ENCODE results near the gene PIK3R2.
A peak's percentile ranks its signal among the peaks of the same experiment; 100 is the strongest.
"Not testable (repeated sequence)": the region's sequence is repeated elsewhere in the genome, so short reads cannot be mapped to it uniquely, and the experiment has no call there.

The PIK3R2 gene

DNA sequence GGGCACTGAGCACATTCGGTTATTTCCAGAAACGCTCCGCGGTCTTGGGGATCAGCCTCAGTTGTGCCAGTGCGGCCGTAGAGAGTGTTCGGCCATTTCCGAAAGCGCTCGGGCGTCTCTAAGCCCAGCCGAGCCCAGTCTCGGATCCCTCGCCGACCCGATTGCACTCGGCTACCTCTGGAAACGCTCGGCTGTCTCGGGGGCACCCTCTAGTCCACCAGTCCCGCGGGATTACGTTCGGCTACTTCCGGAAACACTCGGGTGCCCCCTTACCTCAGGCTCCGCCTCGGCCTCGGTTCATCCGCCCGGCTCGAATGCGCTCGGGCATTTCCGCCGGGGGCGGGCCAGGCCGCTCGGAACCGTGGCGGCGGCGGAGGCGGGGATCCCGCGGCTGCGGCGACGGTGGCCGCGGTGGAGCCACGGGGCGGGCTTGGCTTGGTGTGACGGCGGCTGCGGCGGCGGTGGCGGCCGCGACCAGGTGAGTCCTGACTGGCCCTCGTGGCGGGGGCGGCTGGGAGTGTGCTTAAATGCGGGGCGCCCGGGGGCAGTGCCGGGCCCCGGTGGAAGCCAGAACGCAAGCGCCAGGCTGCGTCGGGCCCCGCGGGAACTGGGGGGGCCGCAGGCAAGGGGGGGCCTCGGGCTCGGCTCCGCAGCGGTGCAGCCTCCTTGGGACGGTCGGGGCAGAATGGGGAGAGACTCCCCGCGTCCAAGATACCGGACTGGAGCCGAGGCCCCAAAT lies at the start of gene PIK3R2:
PIK3R2 (plus strand) TSS at position 347 of the 739 bp plus-strand sequence. CDS start 2,717 bp downstream, outside the sequence.
- peak; percentile 55 for DNase-seq

DNA sequence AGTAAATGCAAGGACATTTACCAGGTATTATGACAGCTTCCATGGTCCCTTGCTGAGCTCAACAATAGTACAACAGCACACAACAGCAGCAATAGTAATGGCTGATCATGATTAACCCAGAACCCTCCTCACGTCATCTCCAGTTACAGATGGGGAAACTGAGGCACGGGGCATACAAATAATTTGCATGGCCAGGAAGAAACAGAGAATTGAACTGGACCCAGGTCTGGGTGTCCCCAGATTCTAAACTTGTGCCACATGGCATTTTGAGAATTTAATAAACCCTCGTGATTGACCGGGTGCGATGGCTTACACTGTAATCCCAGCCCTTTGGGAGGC lies 48.2 kb upstream of the PIK3R2 start:
- no peak for DNase-seq

DNA sequence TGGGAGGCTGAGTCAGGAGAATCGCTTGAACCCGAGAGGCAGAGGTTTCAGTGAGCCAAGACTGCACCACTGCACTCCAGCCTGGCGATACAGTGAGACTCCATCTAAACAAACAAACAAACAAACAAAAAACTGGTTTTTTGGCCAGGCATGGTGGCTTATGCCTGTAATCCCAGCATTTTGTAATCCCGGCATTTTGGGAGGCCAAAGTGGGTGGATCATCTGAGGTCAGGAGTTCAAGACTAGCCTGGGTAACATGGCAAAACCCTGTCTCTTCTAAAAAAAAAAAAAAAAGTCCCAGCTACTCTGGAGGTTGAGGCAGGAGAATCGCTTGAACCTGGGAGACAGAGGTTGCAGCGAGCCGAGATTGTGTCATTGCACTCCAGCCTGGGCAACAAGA lies 47.7 kb upstream of the PIK3R2 start:
- DNase-seq, result not testable (repeated sequence)

DNA sequence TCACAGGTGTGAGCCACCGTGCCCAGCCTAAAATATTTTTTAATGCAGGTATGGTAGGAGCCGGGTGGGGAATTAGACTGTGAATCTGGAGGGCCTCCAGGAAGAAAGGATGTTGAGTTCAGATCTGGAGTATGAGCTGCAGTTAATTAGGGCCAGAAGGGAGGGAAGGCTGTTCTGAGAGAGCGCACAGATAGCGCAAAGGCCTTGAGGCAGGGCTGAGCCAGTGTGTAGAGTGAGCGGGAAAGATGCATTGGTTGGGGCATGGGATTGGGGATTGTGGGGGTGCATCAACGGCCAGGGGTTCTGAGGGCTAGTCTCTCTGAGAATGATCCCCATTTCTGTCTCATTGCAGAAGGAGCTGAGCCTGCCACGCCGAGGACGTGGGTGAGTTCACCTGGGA lies 45.7 kb upstream of the PIK3R2 start:
- no peak for DNase-seq

DNA sequence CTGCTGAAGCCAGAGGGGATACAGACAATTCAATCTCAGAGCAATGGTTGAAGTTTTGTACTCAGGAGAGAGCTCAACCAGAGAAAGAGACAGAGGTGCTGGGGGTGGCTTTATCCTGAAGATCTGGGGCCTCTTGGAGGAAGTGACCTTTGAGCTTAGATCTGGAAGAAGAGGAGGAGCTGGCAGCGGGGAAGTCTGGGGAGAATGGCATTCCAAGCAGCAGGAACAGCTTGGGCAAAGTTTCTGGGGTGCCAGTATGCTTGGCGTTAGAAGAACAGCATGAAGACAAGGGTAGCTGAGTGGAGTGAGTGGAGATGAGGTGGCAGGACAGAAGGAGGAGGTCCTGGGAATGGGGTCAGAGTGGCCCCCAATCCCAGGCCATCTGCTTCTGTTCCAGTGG lies 44.1 kb upstream of the PIK3R2 start:
- DNase-seq, result no peak

DNA sequence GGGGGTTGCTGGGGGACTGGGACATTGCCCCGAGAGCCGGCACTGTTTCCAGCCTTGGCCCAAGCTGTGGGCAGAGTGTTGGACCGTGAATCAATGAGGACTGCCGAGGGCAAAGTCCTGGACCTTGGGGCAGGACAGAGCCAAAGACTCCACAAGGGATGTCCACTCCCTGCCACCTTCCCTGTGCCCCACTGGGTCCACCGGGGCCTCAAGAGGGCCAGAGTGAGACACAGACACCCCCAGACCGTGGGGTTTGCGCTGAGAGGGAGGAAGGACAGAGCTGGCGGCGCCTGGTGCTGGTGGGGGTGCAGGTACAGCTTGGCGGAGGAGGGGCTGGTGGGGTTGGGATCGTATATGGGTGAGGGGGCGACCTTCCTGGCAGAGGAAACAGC lies 43.6 kb upstream of the PIK3R2 start:
- DNase-seq, result no peak

DNA sequence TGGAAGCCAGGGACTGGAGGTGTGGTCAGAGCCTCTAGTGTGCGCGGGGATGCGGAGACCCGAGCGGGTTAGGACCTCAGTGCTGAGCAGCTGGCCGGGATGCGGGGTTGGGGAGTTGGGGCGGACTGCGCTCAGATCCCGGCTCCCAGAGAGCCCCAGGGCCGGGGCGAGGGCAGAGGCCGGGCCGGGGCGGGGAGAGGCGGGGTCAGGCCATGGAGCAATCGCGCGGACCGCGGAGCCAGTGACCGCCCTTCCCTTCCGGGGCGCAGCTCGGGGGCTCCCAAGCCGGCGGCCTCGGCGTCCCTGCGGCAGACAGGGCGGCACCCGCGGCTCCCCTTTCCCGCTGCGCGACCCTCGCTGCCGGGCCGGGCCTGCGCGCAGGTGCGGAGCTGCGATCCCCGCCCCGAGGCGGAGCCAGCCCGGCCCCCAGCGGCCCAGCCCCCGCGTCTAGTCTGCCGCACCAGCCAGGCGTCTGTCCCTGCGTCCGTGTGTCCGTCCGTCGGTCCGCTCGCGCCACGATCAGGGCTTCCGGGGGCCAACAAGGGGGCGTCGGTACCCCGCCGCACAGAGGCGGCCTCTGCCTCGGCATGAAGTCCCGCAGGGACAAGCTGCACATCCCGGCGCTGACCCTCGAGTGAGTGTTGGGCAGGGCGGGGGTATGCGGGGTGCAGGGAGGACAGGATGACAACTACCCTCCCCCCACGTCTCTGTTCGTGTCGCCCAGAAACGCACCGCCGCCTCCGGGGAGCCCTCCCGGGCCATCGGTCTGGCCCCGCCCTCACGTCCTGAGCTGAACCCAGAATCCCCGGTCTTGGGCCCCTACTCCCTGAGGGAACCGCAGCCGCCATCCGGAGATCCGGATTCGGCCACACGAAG lies 43.0 kb upstream of the PIK3R2 start:
- no peak for DNase-seq

DNA sequence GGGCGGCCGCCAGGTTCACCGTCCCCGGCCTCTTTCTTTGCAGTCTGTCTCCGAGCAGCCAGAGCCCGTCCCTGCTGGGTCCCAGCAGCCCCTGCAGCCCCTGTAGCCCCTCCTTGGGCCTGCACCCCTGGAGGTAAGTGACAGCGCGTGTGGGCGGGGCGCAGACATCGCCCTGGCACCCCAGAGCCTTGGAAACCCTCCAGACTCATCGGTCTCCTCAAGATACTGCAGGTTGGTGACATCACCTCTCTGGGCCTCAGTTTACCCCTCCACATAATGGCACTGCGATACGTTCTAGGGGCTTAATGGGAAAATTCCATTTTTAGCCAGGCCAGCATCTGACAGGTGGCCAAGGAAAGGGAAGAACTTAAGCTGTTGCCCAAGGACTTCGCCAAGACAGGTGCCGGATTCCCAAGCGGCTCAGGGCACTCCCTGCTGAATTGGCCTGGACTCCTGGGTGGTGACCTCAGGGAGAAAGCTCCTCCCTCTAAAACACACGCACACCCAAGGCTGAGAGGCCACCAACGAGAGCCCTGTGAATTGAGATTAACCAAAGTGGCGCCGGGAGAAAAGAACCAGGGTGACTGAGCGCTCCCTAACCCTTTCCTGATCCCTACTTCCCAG lies 42.2 kb upstream of the PIK3R2 start:
- no peak for DNase-seq

DNA sequence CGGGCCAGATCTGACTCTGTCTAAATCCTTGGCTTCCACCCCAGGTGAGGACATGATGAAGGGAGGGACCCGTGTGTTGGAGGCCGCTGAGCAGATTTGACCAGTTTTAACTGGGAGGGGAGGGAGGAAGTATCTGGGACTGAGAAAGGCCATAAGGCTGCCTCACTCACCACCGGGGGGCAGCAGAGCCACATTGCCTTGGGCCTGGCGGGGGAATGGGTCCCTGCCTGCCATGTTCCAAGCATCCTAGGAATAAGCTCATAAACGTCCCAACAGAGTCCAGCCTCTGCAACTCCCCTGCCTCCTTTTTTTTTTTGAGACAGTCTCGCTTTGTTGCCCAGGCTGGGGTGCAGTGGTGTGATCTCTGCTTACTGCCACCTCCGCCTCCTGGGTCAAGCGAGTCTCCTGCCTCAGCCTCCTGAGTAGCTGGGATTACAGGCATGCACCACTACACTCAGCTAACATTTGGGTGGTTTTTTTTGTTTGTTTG lies 39.9 kb upstream of the PIK3R2 start:
- no peak for DNase-seq

DNA sequence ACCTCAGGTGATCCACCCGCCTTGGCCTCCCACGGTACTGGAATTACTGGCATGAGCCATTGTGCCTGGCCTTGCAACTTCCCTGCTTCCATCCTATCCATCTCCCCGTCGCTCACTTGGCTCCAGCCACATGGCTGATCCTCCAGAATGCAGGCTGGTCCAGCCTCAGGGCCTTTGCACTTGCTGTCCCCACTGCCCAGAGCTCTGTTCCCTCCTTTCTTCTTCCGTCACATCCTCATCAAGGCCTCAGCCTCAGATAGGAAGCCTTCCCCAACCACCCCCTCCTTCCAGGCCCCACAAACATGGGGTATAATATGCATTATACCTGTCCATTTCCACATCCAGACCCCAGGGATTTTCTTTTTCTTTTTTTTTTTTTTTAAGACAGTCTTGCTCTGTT lies 39.1 kb upstream of the PIK3R2 start:
- no peak for DNase-seq

DNA sequence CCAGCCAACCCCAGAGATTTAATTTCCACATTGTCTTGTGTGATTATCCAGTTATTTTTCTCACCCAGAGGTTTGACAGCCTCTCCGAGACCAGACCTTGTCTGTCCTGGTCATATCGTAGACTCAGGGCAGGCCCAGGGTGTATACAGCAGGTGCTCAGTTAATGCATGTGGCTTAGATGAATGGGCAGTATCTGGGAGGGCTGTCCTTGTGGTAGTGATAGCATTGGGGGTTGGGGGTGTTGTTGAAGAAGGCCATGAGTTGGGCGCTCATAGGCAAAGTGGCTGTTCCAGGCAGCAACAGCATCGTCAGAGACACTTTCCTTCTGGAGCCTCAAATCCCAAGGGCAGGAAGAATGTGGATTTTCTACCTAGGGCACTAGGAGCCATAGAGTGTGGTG lies 38.5 kb upstream of the PIK3R2 start:
- DNase-seq, result no peak

DNA sequence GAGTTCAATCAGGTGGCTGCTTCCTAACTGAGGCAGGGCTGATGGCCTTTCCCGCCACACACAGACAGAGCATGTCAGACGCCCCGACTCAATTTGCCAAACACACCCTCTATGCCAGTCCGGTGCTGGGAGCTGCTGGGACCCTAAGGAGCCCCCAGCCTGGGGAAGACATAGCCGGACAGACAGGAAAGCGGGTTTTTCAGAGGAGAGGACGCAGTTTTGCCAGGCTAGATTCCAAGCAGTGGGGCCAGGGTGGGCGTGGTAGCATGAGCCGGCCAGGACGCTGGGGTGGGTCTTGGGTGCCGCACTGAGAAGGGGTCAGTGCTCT lies 35.6 kb upstream of the PIK3R2 start:
- DNase-seq, result no peak

DNA sequence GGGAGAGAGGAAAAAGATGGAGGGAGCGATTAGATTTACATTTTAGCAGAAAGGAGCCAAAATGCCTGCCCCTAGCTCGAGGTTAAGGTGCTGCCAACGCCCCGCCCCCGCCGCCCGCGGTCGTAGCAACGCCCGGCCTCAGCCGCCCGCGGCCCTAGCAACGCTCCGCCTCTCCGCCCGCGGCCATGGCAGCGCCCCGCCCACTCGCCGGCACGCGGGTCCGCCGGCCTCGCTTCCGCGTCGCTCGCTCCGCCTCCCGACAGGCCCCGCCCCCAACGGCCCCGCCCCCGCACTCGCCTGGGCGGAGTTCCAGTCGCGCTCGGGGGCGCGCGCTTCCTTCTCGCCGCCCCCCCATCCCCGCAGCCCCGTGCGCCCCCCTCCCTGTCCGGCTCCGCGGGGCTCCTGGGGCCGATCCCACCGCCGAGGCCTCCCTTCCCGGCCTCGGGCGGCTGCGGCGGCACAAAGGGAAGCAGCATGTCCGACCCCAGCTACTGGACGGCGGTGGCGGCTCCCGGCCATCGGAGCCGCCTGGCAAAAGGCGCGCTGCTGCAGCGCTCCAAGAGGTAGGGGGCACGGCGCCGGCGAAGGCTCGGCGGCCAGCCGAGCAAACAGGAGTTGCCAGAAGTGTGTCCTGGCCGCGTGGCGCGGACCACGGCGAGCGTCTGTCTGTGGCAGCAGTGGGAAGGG lies 35.1 kb upstream of the PIK3R2 start:
- no peak for DNase-seq

DNA sequence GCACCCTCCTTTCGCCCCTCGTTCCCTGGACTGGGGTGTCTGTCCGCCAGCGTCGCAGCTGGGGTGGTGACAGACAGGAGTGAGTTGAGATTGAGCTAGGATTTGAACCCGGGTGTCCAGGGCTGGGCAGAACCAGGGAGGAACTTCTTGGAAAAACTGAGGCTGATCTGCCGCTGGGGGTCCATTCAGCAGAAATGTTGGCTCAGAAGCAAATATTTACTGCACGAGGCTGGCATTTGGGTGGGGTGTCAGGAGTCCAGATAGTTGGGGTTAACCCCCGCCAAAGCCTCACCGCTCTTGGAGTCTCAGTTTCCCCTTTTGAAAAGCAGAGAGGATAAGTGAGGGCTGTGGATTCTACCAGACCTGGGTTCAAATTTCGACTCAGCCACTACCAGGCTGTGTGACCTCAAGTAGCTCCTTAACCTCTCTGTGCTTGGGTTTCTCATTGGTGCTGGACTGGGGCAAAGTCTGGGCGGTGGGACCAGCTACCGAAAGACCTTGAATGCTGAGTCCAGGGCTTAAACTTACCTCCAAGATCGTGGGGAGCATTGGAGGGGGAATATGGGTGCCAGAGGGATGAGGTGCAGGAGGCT lies 34.4 kb upstream of the PIK3R2 start:
- DNase-seq, result no peak

DNA sequence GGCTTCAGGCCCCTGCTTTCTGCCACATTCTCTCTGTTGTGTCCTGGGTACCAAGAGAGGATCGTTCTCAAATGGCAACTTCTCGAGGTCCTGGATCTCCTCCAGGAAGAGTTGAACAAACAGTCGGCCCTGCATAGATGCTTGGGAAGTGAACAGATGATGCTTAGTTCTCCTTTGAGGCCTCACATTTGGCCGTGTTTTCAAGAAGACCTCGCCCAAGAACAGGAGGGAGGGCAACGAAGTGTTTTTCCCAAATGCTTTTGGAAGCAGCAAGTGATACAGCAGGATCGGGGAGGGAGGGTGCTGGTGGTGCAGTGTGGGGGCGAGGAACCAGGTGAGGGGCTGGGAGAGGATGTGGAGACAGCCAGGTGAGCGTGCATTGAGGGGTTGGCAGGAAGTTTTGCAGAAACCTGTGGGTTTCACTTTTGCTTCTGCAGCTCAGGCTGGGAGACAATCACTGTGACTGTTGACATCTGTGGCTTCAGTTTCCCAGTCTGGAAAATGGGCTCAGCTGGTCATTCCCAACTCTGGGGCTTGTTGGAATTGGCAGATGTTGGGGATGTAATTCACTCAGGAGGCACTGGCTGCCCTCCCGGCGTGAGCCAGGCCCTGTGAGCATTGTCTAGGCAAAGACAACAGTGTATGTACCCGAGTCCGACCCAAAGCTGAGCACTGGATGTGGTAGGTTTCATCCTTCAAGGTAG lies 33.8 kb upstream of the PIK3R2 start:
- DNase-seq, result no peak

DNA sequence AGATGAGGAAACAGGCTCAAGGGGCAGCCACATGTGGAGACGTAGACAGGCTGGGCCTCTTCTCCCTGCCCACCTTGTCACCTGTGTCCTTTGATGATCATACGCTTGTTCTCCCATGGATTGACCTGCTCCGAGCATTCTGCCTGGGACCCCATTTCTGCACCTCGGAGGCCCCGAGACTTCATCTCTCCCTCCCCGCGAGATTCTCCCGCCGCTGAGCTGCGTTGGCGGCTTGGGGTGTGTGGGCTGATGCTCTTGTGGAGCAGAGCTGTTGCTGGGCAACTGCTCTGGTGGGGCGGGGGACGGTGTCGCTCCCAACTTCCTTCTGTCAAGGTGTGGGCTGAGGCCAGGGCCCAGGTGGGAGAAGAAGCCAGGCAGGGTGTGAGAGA lies 33.3 kb upstream of the PIK3R2 start:
- no peak for DNase-seq

DNA sequence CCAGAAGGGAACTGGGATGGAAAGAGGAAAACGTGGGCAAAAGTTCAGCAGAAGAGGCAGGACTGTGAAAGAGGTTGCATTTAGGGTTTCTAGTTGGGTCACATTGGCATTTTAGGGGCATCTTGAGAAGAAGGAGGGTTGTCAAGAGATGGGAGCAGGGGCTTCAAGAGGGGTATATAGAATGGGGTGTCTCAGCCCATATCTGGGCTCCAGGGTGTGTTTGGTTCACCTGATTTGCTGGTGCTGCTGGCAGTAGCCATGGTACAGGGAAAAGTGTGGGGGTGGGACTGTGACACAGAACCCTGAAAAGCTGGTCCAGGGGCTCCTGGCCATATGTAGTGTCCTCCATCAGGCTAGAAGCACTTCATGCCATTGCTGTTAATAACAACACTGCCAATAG lies 32.8 kb upstream of the PIK3R2 start:
- no peak for DNase-seq

DNA sequence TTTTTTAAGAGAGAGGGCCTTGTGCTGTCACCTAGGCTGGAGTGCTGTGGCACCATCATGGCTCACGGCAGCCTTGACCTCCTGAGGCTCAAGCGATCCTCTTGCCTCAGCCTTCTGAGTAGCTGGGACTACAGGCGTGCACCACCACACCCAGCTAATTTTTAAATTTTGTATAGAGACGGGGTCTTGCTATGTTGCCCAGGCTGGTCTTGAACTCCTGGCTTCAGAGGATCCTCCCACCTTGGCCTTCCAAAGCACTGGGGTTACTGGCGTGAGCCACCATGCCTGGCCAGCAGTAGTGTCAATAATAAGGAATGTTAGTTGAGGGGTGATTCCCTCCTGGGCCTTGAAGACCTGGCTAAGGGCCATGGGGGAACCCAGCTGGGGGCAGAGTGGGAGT lies 31.8 kb upstream of the PIK3R2 start:
- DNase-seq, result no peak

DNA sequence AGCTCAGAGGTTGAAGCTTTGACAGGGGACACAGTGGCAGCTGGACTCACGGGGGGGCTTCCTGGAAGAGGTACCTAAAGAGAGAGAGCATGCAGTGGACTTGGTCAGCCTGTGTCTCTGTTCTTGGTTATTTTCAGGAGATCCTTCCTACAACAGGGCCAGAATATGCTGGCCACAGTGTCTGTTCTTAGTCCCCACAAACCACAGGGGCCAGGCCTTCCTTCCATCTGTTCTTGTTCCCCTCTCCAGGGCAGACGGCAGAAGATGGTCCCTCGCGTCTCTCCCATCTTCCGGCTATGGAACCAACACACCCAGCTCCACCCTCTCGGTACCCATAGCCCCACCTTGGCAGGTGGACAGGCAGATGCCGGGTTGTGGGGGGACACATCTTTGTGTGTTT lies 30.5 kb upstream of the PIK3R2 start:
- no peak for DNase-seq

DNA sequence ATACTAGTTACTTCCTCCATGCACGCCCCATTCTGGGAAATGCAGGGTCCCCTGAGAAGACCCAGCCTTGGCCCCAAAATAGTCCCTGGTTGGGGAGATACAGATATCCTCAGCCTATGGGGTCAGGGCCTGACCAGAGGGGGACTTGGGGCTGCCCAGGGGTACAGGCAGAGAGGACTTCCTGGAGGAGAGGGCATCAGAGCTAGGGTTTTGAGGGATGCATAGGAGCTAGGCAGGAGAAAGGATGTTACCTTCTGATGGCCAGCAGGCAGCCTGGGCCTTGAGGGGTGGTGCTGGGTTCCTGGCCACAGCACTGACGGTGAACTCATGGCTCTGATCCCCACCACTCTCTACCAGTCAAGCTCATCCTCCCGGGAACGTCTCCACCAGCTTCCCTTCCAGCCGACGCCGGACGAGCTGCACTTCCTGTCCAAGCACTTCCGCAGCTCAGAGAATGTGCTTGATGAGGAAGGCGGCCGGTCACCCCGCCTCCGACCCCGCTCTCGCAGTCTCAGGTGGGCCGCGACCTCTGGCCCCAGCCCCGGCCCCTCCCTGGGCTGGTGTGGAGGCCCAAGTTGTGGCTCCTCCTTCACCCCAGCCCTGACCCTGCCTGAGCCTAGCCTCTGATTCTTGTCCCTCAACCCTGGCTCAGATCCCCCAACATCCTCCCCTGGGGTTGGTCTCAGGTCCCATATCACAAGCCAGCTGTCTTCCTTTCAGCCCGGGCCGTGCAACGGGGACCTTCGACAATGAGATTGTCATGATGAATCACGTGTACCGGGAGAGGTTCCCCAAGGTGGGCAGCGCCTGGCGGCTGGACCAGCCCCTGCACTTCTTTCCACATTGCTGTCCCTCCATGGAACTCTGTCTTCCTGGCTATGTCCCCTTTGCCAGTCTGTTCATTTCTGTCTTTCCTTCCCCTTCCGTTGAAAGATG lies 29.8 kb upstream of the PIK3R2 start:
- DNase-seq, result no peak

DNA sequence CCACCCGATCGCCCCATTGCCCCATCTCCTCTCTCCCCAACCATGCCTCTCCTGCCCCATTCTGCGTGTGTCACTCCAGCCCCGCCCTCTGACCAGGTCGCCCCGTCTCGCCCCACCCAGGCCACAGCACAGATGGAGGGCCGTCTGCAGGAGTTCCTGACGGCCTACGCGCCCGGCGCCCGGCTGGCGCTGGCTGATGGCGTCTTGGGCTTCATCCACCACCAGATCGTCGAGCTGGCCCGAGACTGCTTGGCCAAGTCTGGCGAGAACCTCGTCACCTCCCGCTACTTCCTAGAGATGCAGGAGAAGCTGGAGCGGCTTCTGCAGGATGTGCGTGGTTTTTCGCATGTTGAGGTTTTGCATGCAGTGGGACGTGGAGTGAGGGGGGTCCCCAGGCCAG lies 29.1 kb upstream of the PIK3R2 start:
- DNase-seq, result no peak
